Activated CD4-positive, alpha-beta memory T cell treated with anti-CD3 and anti-CD28 coated beads for 36 hours (primary cell): ENCODE measurements around the gene PHLDA1. TPM values are rescaled to one million over a fixed set of nuclear protein-coding genes. Genes with fewer than 3 reads are reported as not detected.
"Not testable (repeated sequence)": the region's sequence is repeated elsewhere in the genome, so short reads cannot be mapped to it uniquely, and the experiment has no call there.

Experiments
- CTCF ChIA-PET: fragments of 350-600 bp; sonication (Branson Sonifier 250); formaldehyde crosslinking; loops from one replicate; lab custom pipeline; 2021; ENCODE audit warnings: antibody characterized with exemption, inconsistent platforms; lab: Charles Lee
- POLR2A ChIA-PET: fragments of 350-600 bp; sonication (Branson Sonifier 250); formaldehyde crosslinking; loops from one replicate; lab custom pipeline; 2021; ENCODE audit warnings: antibody characterized with exemption; lab: Charles Lee
- DNase-seq: peaks from one replicate; pipeline ENCODE4 v3.0.0-alpha.2; 2020
- H3K27ac Mint-ChIP-seq: one replicate; pipeline ENCODE4 v1.8.0; 2021; ENCODE audit warnings: mixed read lengths
- H3K27me3 Mint-ChIP-seq: one replicate; pipeline ENCODE4 v1.8.0; 2021; ENCODE audit warnings: mixed read lengths
- H3K36me3 Mint-ChIP-seq: one replicate; pipeline ENCODE4 v1.8.0; 2021; ENCODE audit warnings: mixed read lengths
- H3K4me1 Mint-ChIP-seq: one replicate; pipeline ENCODE4 v1.8.0; 2021; ENCODE audit warnings: low read depth, mixed read lengths
- H3K4me3 Mint-ChIP-seq: one replicate; pipeline ENCODE4 v1.8.0; 2021; ENCODE audit warnings: mild to moderate bottlenecking, mixed read lengths
- H3K9me3 Mint-ChIP-seq: one replicate; pipeline ENCODE4 v1.8.0; 2021; ENCODE audit warnings: mixed read lengths
- intact Hi-C: fragments of 100-400 bp; cut with micrococcal nuclease; formaldehyde crosslinking; loops from one replicate; pipeline ENCODE4 v1.15.1; 2023
- total RNA-seq, 2 experiments: library from RNA; stranded (reverse); gene quantifications; one replicate each; pipeline ENCODE4 v1.2.3, GENCODE V29; 2021

The PHLDA1 gene
- total RNA-seq, 2 experiments from 2014 or later = 23.8 to 24.4 TPM

DNA sequence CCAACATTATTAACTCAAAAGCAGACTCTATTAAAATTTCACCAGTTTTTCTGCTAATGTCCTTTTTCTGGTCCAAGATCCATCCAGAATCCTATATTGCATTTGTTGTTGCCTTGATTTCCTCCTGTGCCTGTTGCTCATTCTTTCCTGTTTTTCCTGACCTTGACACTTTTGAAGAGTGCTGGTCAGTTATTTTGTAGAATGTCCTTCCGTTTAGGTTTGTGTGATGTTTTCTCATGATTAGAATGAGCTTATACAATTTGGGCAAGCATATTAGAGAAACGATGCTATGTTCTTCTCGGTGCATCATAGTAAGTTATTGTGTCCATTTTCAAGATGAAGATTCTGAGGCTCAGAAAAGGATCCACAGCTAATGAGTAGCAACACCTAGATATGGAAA lies 33.9 kb downstream of the PHLDA1 start:
- Mint-ChIP-seq H3K4me1 (peaks cover 22% of the 10 kb centered on the region), H3K27me3 (no peaks in the 10 kb centered on the region), H3K36me3 (no peaks in the 10 kb centered on the region), H3K27ac (no peak overlapping the region), H3K9me3 (no peaks in the 10 kb centered on the region), H3K4me3 (no peak overlapping the region)
- ChIA-PET CTCF (no interaction called here), POLR2A (no interaction called here)
- intact Hi-C loops = no loop called here
- no peak for DNase-seq

DNA sequence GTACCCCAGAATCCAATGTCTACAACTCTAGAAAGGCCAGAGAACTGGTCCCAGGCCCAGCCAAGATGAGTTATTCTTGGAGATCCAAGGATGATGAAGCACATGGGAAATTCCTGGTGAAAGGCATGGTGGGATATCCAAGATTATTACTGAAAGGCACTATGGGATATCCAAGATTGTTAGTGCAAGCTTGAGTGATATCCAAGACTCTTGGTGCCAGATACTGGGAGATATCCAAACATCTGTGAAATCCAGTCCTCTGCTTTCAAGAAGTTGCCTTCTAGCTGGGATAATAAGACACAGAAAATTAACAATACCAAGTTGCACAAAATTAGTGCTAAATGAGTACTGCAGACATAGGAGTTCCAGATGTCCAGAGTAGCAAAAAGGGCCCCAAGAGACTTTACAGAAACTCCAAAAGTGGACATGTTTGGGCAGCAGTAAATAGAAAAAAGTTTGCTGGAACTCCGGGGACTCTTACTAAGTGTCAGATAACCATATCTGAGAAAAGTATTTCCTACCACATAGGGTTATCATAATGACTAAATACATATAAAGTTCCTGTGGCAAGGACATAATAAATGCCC lies 34.6 kb downstream of the PHLDA1 start:
- Mint-ChIP-seq H3K9me3 (no peaks in the 10 kb centered on the region), H3K36me3 (no peaks in the 10 kb centered on the region), H3K27ac (no peak overlapping the region), H3K27me3 (no peaks in the 10 kb centered on the region), H3K4me1 (peaks cover 25% of the 10 kb centered on the region), H3K4me3 (no peak overlapping the region)
- intact Hi-C loops = no loop called here
- ChIA-PET CTCF (no interaction called here), POLR2A (interaction anchor here (0.9 kb wide), 1 partner anchor 24 kb away, joined by 3 read pairs; no protein-coding TSS in a partner anchor)
- no peak for DNase-seq

DNA sequence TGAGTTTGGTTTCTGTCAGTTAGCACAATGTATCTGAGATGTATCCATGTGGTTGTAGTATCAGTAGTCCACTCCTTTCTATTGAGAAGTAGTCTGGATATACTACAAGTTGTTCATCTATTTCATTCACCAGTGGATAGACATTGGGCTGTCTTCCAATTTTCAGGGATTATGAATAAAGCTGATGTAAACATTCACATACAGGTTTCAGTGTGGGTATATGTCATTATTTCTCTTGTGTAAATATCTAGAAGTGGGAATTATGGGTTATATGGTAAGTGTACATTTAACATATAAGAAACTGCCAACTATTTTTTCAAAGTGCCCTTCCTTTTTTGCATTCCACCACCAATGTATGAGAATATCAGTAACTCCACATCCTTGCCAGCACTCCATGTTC lies 35.9 kb downstream of the PHLDA1 start:
- no peak overlapping the region for H3K4me3 Mint-ChIP-seq
- H3K27me3 Mint-ChIP-seq = no peaks in the 10 kb centered on the region
- ChIA-PET POLR2A (interaction anchor here (1.3 to 2.0 kb wide), 2 partner anchors 17 to 25 kb away, joined by 3 to 7 read pairs; no protein-coding TSS in a partner anchor), CTCF (interaction anchor here (0.9 kb wide), 1 partner anchor 37 kb away, joined by 3 read pairs; no protein-coding TSS in a partner anchor)
- H3K27ac Mint-ChIP-seq = no peak overlapping the region
- no peaks in the 10 kb centered on the region for H3K9me3 Mint-ChIP-seq
- intact Hi-C loops = no loop called here
- DNase-seq = no peak
- H3K4me1 Mint-ChIP-seq = peaks cover 31% of the 10 kb centered on the region
- H3K36me3 Mint-ChIP-seq = no peaks in the 10 kb centered on the region

DNA sequence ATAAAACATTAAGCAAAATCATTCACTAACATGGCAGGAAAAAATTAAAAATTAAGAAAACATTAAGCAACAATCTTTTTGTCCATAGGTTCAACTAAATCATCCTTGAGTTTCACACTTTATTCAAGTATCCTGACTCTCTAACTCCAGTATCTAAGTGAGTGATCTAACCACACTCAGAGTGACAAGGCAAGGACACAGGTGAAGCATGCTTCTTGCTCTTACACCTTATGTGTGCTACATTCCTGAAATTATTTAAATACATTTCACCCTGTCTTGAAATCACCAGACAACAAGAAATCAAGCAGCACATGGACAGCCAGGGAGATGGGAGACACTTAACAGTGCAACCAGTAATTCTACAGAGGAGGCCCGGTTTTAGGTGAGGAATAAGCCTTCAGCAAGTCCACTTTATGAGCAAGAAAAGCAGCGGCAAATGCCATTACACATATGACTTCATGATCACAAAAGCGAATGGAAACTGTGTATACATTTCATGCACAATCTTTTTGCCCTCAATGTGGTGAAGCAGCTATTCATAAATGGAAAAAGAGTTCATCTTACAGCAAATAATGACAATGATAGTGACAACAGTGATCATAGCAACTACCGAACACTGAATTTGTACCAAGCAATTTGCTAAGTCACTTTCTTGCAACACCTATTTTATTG lies 37.4 kb downstream of the PHLDA1 start:
- Mint-ChIP-seq H3K4me1 (peaks cover 29% of the 10 kb centered on the region), H3K36me3 (no peaks in the 10 kb centered on the region), H3K4me3 (no peak overlapping the region), H3K9me3 (no peaks in the 10 kb centered on the region), H3K27me3 (no peaks in the 10 kb centered on the region), H3K27ac (peak overlapping the region; percentile 70)
- ChIA-PET CTCF (interaction anchor here (1.0 kb wide), 2 partner anchors 31 to 38 kb away, joined by 3 read pairs; partner anchors contain the start of gene PHLDA1), POLR2A (interaction anchor here (0.7 to 2.0 kb wide), 4 partner anchors 15 to 37 kb away, joined by 3 to 7 read pairs (median 4); partner anchors contain the start of gene PHLDA1)
- intact Hi-C loops = loop anchor here (1.0 kb wide), 6 partner anchors 15 to 60 kb away; partner anchors contain the start of gene PHLDA1
- peak; percentile 45 for DNase-seq

DNA sequence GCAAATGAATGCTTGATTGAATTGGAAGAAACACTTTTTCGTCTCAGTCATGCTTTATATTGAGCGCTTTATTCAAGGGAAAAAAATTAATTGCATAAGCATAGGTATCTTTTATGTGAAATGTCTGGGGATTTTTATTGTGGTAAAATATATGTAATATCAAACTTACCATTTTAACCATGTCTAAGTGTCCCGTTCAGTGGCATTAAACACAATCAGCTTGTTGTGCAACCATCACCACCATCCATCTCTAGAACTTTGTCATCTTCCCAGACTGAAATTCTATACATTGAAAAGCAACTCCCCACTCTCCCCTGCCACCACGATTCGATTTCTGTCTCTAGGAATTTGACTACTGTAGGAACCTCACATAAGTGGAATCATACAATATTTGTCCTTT lies 39.8 kb downstream of the PHLDA1 start:
- no peak overlapping the region for H3K27ac Mint-ChIP-seq
- H3K9me3 Mint-ChIP-seq = peaks cover 10% of the 10 kb centered on the region
- H3K36me3 Mint-ChIP-seq = peaks cover 9% of the 10 kb centered on the region
- CTCF ChIA-PET = interaction anchor here (0.7 kb wide), 1 partner anchor 19 kb away, joined by 3 read pairs; no protein-coding TSS in a partner anchor
- peaks cover 27% of the 10 kb centered on the region for H3K4me1 Mint-ChIP-seq
- no peak for DNase-seq
- H3K4me3 Mint-ChIP-seq = no peak overlapping the region
- POLR2A ChIA-PET = interaction anchor here (0.6 to 2.2 kb wide), 5 partner anchors 10 to 506 kb away, joined by 3 to 5 read pairs (median 3); no protein-coding TSS in a partner anchor
- no peaks in the 10 kb centered on the region for H3K27me3 Mint-ChIP-seq
- intact Hi-C loops = no loop called here

DNA sequence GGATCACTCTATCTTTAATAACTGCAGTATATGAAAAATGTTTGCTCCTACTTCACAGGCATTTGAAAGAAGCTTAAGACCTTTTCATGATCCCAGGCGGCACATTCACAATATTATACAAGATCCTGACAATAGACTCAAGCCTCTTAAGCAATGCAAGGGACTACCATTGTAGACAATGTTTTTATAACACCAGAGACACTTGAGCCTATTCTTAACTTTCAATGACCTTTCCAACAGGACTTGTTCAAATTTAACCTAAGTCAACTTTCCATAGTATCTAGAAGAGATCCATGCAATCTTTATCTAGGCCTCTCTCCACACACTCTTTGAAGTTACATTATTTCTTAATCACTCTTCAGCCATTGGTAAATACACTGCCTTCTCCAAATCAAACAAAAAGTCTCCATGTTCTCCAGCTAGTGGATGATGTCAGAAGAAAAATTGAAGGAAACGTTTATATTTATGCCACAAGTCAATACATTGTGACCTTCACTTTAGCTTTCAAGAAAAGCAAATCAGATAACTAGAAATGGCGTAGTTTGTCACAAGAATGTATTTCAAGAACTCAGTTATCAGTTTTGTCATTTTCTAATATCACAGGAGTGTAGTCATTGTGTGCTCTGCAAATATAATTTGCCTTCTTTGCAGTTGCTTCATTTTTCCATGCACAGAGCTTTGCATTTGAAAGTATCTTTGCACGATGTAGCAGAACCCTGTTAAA lies 41.2 kb downstream of the PHLDA1 start:
- peaks cover 10% of the 10 kb centered on the region for H3K9me3 Mint-ChIP-seq
- peaks cover 9% of the 10 kb centered on the region for H3K36me3 Mint-ChIP-seq
- POLR2A ChIA-PET = interaction anchor here (0.6 to 2.2 kb wide), 3 partner anchors 9 to 46 kb away, joined by 3 to 5 read pairs (median 3); no protein-coding TSS in a partner anchor
- no peaks in the 10 kb centered on the region for H3K27me3 Mint-ChIP-seq
- no peak overlapping the region for H3K4me3 Mint-ChIP-seq
- H3K4me1 Mint-ChIP-seq = peaks cover 34% of the 10 kb centered on the region
- CTCF ChIA-PET = interaction anchor here (0.6 to 1.1 kb wide), 3 partner anchors 30 to 1020 kb away, joined by 3 read pairs; no protein-coding TSS in a partner anchor
- DNase-seq = no peak
- intact Hi-C loops = no loop called here
- H3K27ac Mint-ChIP-seq = no peak overlapping the region

DNA sequence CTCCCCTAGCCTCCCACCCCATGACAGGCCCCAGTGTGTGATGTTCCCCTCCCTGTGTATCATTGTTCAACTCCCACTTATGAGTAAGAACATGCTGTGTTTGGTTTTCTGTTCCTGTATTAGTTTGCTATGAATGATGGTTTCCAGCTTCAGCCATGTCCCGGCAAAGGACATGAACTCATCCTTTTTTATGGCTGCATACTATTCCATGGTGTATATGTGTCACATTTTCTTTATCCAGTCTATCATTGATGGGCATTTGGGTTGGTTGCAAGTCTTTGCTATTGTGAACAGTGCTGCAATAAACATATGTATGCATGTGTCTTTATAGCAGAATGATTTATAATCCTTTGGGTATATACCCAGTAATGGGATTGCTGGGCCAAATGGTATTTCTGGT lies 43.9 kb downstream of the PHLDA1 start:
- POLR2A ChIA-PET, H3K27ac Mint-ChIP-seq, H3K4me3 Mint-ChIP-seq, H3K27me3 Mint-ChIP-seq, H3K36me3 Mint-ChIP-seq, DNase-seq, intact Hi-C loops: not testable (repeated sequence)
- H3K4me1 Mint-ChIP-seq = peaks cover 39% of the 10 kb centered on the region
- H3K9me3 Mint-ChIP-seq = peaks cover 10% of the 10 kb centered on the region
- CTCF ChIA-PET = interaction anchor here (1.5 kb wide), 1 partner anchor 170 kb away, joined by 3 read pairs; no protein-coding TSS in a partner anchor

DNA sequence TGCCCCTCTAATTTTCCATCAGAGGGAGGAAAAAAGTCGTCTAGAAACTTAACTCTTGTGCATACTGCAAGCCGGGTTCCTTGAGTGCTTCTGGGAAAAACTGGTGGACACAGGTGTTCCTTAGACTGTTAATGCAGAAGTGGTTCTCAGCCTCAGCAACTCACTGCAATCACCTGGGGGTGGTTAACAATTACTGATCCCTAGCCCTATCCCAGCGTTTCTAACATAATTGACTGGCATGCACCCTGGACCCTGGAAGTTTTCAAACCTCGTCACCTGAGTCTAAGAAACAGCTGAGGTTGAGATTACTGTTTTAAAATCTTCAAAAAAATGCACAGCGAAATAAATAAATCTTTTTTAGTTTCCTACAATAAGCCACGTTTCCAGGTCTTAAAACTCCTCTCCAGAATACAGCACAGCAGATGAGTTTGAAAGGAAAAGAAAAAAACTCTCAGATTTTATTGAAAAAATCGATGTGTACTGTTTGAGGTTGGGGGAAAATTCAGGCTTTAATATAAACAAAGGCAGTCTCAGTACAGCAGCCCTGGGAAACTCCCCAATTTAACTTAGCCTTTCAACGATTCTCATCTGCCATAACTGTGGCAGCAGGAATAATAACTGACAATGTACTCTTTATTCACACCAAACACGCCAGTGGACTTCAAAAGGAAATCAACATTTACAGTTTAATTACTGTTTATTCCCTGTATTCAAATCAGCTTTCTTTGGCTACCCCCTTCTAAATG lies 45.4 kb downstream of the PHLDA1 start:
- CTCF ChIA-PET = interaction anchor here (1.5 kb wide), 1 partner anchor 169 kb away, joined by 3 read pairs; no protein-coding TSS in a partner anchor
- intact Hi-C loops = no loop called here
- POLR2A ChIA-PET = interaction anchor here (1.0 kb wide), 1 partner anchor 35 kb away, joined by 3 read pairs; no protein-coding TSS in a partner anchor
- no peaks in the 10 kb centered on the region for H3K27me3 Mint-ChIP-seq
- no peak for DNase-seq
- peaks cover 42% of the 10 kb centered on the region for H3K4me1 Mint-ChIP-seq
- no peak overlapping the region for H3K4me3 Mint-ChIP-seq
- H3K36me3 Mint-ChIP-seq = peaks cover 9% of the 10 kb centered on the region
- peaks cover 10% of the 10 kb centered on the region for H3K9me3 Mint-ChIP-seq
- no peak overlapping the region for H3K27ac Mint-ChIP-seq

DNA sequence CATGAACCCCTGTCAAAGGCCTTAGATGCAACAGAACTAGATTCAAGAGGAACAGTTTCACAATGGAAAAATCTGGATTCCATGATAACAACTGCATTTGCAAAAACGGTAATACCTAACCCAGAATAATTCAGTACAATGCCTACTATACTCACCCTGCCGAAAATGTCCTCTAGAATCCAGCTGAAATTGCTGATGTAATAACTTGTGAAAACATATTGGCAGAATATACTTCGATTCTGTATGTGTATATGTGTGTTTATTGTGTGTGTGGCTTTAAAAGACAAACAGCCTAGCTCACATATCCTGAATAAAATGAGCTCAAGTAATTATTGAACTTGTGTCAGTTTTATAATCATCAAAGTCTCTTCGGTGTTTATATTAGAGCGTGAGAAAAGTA lies 46.0 kb downstream of the PHLDA1 start:
- H3K4me1 Mint-ChIP-seq = peaks cover 46% of the 10 kb centered on the region
- DNase-seq = no peak
- peaks cover 10% of the 10 kb centered on the region for H3K9me3 Mint-ChIP-seq
- POLR2A ChIA-PET = interaction anchor here (1.0 kb wide), 1 partner anchor 35 kb away, joined by 3 read pairs; no protein-coding TSS in a partner anchor
- intact Hi-C loops = no loop called here
- CTCF ChIA-PET = interaction anchor here (1.2 kb wide), 1 partner anchor 46 kb away, joined by 3 read pairs; the partner anchor contains the start of gene PHLDA1
- H3K36me3 Mint-ChIP-seq = peaks cover 9% of the 10 kb centered on the region
- no peak overlapping the region for H3K4me3 Mint-ChIP-seq
- no peak overlapping the region for H3K27ac Mint-ChIP-seq
- no peaks in the 10 kb centered on the region for H3K27me3 Mint-ChIP-seq

DNA sequence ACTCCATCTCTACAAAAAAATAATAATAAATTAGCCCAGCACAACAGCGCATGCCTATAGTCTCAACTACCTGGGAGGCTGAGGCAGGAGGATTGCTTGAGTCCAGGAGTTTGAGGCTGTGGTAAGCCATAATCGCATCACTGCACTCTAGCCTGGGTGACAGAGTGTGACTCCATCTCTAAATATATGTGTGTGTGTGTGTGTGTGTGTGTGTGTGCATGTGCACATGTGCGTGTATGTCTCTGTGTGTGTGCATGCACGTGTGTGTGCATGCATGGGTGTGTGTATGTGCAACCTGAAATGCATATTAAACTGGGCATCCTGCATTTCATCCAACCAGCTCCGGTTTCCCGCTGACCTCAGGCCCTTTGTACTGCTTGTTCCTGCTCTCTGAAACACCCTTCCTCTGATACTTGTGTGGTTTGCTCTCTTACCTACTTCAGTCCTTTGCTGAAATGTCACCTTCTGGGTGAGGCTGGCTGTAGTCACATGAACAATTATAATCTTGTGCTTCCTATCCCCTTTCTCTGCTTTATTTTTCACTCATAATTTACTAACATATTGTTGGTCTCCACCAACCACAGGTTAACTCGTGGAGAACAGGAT lies 46.9 kb downstream of the PHLDA1 start:
- Mint-ChIP-seq H3K4me3 (no peak overlapping the region), H3K9me3 (peaks cover 10% of the 10 kb centered on the region), H3K27ac (no peak overlapping the region), H3K36me3 (peaks cover 9% of the 10 kb centered on the region), H3K4me1 (peaks cover 53% of the 10 kb centered on the region), H3K27me3 (no peaks in the 10 kb centered on the region)
- intact Hi-C loops = no loop called here
- DNase-seq = no peak
- ChIA-PET POLR2A (no interaction called here), CTCF (interaction anchor here (1.2 kb wide), 1 partner anchor 47 kb away, joined by 3 read pairs; the partner anchor contains the start of gene PHLDA1)

DNA sequence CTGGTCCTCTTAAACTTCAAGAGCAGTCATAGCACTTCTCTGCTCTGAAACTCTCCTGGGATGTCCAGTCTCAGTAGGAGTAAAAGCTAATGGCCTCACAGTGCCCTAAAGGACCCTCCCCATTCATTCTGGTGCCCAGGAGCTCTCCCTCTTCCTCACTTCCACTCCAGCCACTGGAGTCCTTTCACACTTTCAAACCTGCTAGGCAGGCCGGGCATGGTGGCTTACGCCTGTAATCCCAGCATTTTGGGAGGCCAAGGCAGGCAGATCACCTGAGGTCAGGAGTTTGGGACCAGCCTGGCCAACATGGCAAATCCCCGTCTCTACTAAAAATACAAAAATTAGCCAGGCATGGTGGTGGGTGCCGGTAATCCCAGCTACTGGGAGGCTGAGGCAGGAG lies 47.7 kb downstream of the PHLDA1 start:
- H3K4me3 Mint-ChIP-seq, intact Hi-C loops, CTCF ChIA-PET, H3K36me3 Mint-ChIP-seq, H3K27me3 Mint-ChIP-seq, H3K27ac Mint-ChIP-seq, DNase-seq, POLR2A ChIA-PET: not testable (repeated sequence)
- peaks cover 61% of the 10 kb centered on the region for H3K4me1 Mint-ChIP-seq
- peaks cover 10% of the 10 kb centered on the region for H3K9me3 Mint-ChIP-seq
